ENCODE measurements around the gene OR52M1. TPM values are rescaled to one million over a fixed set of nuclear protein-coding genes. Genes with fewer than 3 reads are reported as not detected.

The OR52M1 gene, protein sequence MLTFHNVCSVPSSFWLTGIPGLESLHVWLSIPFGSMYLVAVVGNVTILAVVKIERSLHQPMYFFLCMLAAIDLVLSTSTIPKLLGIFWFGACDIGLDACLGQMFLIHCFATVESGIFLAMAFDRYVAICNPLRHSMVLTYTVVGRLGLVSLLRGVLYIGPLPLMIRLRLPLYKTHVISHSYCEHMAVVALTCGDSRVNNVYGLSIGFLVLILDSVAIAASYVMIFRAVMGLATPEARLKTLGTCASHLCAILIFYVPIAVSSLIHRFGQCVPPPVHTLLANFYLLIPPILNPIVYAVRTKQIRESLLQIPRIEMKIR
- polyA plus RNA-seq (2013, experiment 1 of 2): not detected
- polyA plus RNA-seq (2013, experiment 2 of 2): not detected

DNA sequence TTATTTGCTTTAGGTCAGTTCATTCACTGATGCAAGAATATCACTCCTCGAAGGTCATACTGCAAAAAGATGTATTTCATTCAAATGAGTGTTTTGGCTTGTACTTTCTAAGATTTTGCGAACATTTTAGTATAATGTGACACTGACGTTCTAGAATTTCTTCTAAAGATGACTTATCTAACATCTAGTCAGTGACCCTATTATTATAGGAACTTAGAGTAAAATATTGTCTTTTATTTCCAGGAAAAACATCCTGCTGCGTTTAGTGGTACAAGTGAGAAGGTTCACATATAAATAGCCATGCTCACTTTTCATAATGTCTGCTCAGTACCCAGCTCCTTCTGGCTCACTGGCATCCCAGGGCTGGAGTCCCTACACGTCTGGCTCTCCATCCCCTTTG lies at the start of gene OR52M1:
Gene OR52M1 (plus strand): TSS at position 301 of the 400 bp plus-strand sequence. CDS start 0 bp downstream, at position 301.
- Histone ChIP-seq H3K9me3 (ENCODE audit: insufficient read depth, low read depth, low read length) (no peaks in the 10 kb centered on the region), H3K9ac (ENCODE audit: low read depth, low read length) (no peak within 1 kb of the TSS), H3K4me1 (ENCODE audit: insufficient read depth, low read length) (no peaks in the 10 kb centered on the region), H3K36me3 (ENCODE audit: insufficient read depth, low read length) (no peaks in the 10 kb centered on the region), H3K27ac (ENCODE audit: low read depth, low read length) (no peak within 1 kb of the TSS), H3K4me3 (ENCODE audit: low read length) (no peak within 1 kb of the TSS), H3K27me3 (ENCODE audit: insufficient read depth, low read length) (no peaks in the 10 kb centered on the region)
- WGBS: 92% methylated on average over 4 of the region's 5 CpGs

DNA sequence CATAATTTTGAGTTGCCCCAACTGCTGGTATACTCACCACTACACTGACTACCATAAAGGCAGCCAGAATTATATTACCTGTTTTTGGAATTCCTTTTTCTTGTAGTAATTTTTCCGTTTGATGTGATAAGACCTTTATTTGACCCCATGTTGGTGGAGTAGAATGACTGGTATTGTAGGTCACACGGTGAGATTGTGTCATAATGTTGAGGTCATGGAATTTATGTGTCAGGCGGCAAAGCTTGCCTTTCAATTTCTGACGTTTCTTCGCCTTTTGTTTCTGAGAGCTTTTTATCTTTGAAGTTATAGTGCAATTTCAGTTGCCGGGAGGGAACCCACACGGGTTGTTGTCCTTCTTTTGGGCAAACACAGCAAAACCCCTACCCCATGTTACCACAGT lies 49.5 kb upstream of the OR52M1 start:
- no peaks in the 10 kb centered on the region for H3K9me3 ChIP-seq (ENCODE audit: insufficient read depth, low read depth, low read length)
- H3K9ac ChIP-seq (ENCODE audit: low read depth, low read length): no peak overlapping the region
- no peaks in the 10 kb centered on the region for H3K36me3 ChIP-seq (ENCODE audit: insufficient read depth, low read length)
- H3K27me3 ChIP-seq (ENCODE audit: insufficient read depth, low read length): no peaks in the 10 kb centered on the region
- 90% methylated on average over 7 of the region's 7 CpGs for WGBS
- H3K27ac ChIP-seq (ENCODE audit: low read depth, low read length): no peak overlapping the region
- H3K4me1 ChIP-seq (ENCODE audit: insufficient read depth, low read length): no peaks in the 10 kb centered on the region
- H3K4me3 ChIP-seq (ENCODE audit: low read length): no peak overlapping the region

DNA sequence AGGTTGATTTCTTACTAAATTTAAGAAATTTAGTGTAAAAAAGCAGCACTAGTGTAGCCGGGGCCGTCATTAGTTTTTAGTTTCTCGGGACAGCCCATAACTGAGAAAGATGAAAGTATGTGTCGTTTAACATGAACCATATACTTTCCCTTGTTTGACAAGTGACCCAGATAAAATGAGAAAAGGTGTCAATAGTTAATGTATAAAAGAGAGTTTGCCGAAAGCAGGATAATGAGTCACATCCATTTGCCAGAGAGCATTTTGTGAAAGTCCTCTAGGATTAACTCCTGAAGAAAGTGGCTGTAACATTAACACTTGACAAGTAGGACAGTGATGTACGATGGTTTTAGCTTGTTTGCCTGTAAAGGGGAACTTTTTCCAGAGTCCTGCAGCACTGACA lies 49.0 kb upstream of the OR52M1 start:
- H3K27me3 ChIP-seq (ENCODE audit: insufficient read depth, low read length): no peaks in the 10 kb centered on the region
- no peaks in the 10 kb centered on the region for H3K4me1 ChIP-seq (ENCODE audit: insufficient read depth, low read length)
- no peak overlapping the region for H3K4me3 ChIP-seq (ENCODE audit: low read length)
- H3K9me3 ChIP-seq (ENCODE audit: insufficient read depth, low read depth, low read length): no peaks in the 10 kb centered on the region
- no peak overlapping the region for H3K27ac ChIP-seq (ENCODE audit: low read depth, low read length)
- no peaks in the 10 kb centered on the region for H3K36me3 ChIP-seq (ENCODE audit: insufficient read depth, low read length)
- 87% methylated on average over 6 of the region's 6 CpGs for WGBS
- no peak overlapping the region for H3K9ac ChIP-seq (ENCODE audit: low read depth, low read length)

DNA sequence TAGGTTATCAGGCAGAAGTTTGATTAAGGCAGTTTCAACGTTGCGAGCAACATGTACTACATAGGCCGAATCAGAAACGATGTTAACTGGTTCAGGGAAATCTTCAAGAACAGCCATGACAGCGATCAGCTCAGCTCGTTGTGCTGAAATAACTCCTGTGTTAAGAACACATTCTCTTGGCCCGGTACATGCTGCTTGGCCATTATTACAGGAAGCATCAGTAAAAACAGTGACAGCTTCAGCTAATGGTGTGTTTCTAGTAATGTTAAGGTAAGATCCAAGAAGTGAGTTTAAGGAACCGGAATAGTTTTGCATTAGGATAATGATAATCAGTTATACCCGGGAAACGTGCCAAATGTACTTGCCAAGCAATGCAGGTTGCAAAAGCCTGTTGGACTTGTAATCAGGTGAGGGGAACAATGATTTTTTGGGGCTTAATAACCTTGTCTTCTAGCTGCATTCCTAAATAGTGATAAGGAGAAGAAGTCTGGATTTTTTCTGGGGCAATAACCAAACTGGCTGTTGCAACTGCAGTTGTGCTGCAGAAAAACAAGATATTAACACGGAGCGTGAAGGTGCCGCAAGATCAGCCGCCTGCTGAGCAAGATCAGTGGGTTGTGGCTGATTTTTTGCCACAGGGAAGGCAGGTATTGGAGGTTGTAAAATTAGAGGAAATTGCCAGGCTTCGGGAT lies 48.3 kb upstream of the OR52M1 start:
- no peak overlapping the region for H3K4me3 ChIP-seq (ENCODE audit: low read length)
- WGBS: 92% methylated on average over 15 of the region's 15 CpGs
- H3K4me1 ChIP-seq (ENCODE audit: insufficient read depth, low read length): no peaks in the 10 kb centered on the region
- no peak overlapping the region for H3K27ac ChIP-seq (ENCODE audit: low read depth, low read length)
- no peaks in the 10 kb centered on the region for H3K9me3 ChIP-seq (ENCODE audit: insufficient read depth, low read depth, low read length)
- no peak overlapping the region for H3K9ac ChIP-seq (ENCODE audit: low read depth, low read length)
- no peaks in the 10 kb centered on the region for H3K27me3 ChIP-seq (ENCODE audit: insufficient read depth, low read length)
- no peaks in the 10 kb centered on the region for H3K36me3 ChIP-seq (ENCODE audit: insufficient read depth, low read length)

DNA sequence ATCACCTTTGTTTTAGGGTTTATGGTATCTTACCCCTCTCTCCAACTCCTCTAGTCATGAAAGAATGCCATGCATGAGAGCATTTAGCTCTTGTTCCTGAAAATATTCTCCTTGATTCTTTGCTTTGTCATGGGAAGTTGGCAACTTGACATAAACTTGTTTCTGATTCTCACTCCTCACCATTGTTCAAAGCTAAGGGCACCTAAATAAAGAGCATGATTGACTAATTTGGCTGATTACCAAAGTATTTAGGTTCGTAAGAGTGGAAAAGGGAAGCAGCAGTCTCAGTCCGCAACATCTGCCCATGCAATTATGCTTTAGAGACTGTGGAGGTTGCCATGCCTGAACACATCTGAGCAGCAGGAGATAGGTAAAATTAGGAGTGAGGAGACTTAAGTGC lies 36.1 kb upstream of the OR52M1 start:
- H3K4me3 ChIP-seq (ENCODE audit: low read length): no peak overlapping the region
- H3K9ac ChIP-seq (ENCODE audit: low read depth, low read length): no peak overlapping the region
- no peaks in the 10 kb centered on the region for H3K27me3 ChIP-seq (ENCODE audit: insufficient read depth, low read length)
- 96% methylated on average over 2 of the region's 2 CpGs for WGBS
- no peak overlapping the region for H3K27ac ChIP-seq (ENCODE audit: low read depth, low read length)
- no peaks in the 10 kb centered on the region for H3K4me1 ChIP-seq (ENCODE audit: insufficient read depth, low read length)
- H3K36me3 ChIP-seq (ENCODE audit: insufficient read depth, low read length): no peaks in the 10 kb centered on the region
- H3K9me3 ChIP-seq (ENCODE audit: insufficient read depth, low read depth, low read length): no peaks in the 10 kb centered on the region

DNA sequence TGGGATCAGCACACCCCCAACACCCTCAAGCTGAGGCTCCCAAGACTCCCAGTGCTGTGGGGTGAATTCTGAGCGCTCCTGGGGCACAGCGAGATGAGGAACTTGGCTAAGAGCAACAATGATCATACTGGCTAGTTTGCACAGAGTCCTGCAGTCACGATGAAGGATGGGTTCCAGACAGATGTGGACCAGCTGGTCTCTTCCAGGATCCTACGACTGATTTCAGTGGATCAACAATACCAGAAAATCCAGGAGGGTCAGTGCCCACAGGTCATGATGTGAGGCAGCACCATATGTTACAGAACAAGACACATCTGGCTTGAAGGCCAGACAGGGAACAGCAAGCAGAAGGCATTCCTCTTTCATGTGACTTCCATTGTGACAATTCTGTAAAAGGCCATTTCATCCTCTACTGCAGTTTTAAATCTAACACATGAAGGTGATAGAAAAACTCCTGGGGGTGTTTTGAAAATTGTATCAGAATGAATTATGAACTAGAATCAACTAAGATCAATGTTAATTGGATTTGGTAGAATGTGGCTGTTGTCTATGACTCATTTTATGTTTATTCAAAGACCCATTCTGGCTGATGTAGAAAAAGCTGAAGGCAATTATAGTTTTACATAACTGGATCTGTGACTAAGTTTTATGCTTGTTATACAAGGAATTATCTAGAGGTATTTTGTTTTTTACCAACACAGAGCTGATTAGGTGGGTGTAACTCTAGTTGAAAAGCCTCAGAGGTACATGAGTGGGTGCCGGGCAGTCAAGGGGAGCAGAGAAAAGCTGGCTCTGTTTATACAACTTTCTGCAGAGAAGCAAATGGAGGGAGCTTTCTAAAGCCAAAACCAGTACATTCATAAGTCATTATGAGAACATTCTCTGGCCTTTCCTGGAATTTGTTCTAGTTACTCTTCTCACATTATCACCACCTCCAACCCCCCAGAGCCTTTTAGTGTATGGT lies 33.4 kb upstream of the OR52M1 start:
- WGBS: 94% methylated on average over 5 of the region's 5 CpGs
- no peak overlapping the region for H3K4me3 ChIP-seq (ENCODE audit: low read length)

DNA sequence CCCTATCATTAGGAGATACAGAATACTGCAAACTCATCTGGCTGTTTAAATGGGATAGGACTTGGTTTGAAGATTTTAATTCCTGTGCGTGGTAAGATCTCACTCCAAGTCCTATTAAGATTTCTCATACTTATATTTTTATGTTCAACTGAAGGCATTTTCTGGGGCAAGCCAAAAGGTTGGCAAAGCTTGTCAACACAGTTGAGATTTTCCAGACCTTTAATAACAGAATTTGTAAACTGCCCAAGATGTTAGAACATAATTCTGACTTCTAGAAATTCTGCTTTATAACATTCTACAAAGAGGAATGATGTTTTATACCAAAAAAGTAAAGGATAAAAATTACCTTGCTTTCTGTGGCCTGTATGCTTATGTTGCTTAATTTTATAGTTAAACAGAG lies 30.8 kb upstream of the OR52M1 start:
- no CpG with 5 or more reads among the region's 1 CpG for WGBS
- no peak overlapping the region for H3K9ac ChIP-seq (ENCODE audit: low read depth, low read length)
- H3K36me3 ChIP-seq (ENCODE audit: insufficient read depth, low read length): no peaks in the 10 kb centered on the region
- H3K4me3 ChIP-seq (ENCODE audit: low read length): no peak overlapping the region
- H3K9me3 ChIP-seq (ENCODE audit: insufficient read depth, low read depth, low read length): no peaks in the 10 kb centered on the region
- no peaks in the 10 kb centered on the region for H3K27me3 ChIP-seq (ENCODE audit: insufficient read depth, low read length)
- no peaks in the 10 kb centered on the region for H3K4me1 ChIP-seq (ENCODE audit: insufficient read depth, low read length)
- no peak overlapping the region for H3K27ac ChIP-seq (ENCODE audit: low read depth, low read length)

More for the DNA sequence above, 33.4 kb upstream of the OR52M1 start:
- no peaks in the 10 kb centered on the region for H3K27me3 ChIP-seq (ENCODE audit: insufficient read depth, low read length)
- no peaks in the 10 kb centered on the region for H3K4me1 ChIP-seq (ENCODE audit: insufficient read depth, low read length)
- no peak overlapping the region for H3K9ac ChIP-seq (ENCODE audit: low read depth, low read length)
- no peaks in the 10 kb centered on the region for H3K36me3 ChIP-seq (ENCODE audit: insufficient read depth, low read length)
- no peak overlapping the region for H3K27ac ChIP-seq (ENCODE audit: low read depth, low read length)
- no peaks in the 10 kb centered on the region for H3K9me3 ChIP-seq (ENCODE audit: insufficient read depth, low read depth, low read length)

DNA sequence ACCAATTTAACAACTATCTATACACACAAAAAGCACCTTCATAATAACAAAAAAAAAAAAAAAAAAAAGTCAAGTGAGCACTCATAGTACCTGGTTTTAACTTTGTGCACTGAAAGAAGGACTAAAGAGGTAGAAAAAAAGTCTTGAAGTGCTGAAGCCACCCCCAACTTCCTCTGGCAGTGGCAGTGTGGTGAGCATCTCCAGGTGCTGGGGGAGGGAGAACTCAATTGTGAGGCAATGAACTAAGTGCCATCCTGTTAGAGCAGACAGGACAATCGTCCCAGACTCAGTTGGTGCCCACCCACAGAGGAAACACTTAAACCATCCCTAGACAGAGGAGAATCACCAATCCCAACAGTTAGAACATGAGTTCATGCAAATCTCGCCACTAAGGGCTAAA lies 22.7 kb upstream of the OR52M1 start:
- Histone ChIP-seq H3K4me3 (ENCODE audit: low read length) (no peak overlapping the region), H3K36me3 (ENCODE audit: insufficient read depth, low read length) (no peaks in the 10 kb centered on the region), H3K4me1 (ENCODE audit: insufficient read depth, low read length) (no peaks in the 10 kb centered on the region), H3K9me3 (ENCODE audit: insufficient read depth, low read depth, low read length) (no peaks in the 10 kb centered on the region), H3K27ac (ENCODE audit: low read depth, low read length) (no peak overlapping the region), H3K9ac (ENCODE audit: low read depth, low read length) (no peak overlapping the region), H3K27me3 (ENCODE audit: insufficient read depth, low read length) (no peaks in the 10 kb centered on the region)
- 70% methylated on average over 2 of the region's 2 CpGs for WGBS

DNA sequence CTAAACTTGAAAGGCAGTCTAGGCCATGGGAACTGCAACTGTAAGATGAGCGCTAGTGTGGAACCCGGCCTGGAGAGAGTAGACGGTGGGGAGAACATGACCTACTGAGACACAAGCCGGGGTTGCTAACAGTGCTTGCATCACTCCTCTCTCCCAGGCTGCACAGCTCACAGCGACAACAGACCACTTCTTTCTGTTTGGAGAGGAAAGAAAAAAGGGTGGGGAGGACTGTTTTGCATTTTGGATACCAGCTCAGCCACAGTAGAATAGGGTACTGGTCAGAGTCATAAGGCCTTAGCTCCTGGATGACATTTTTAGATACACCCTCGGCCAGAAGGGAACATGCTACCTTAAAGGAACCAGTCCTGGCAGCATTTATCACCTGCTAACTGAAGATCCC lies 22.2 kb upstream of the OR52M1 start:
- no peaks in the 10 kb centered on the region for H3K36me3 ChIP-seq (ENCODE audit: insufficient read depth, low read length)
- H3K9ac ChIP-seq (ENCODE audit: low read depth, low read length): no peak overlapping the region
- no peak overlapping the region for H3K27ac ChIP-seq (ENCODE audit: low read depth, low read length)
- no peak overlapping the region for H3K4me3 ChIP-seq (ENCODE audit: low read length)
- no peaks in the 10 kb centered on the region for H3K4me1 ChIP-seq (ENCODE audit: insufficient read depth, low read length)
- 93% methylated on average over 6 of the region's 6 CpGs for WGBS
- no peaks in the 10 kb centered on the region for H3K27me3 ChIP-seq (ENCODE audit: insufficient read depth, low read length)
- no peaks in the 10 kb centered on the region for H3K9me3 ChIP-seq (ENCODE audit: insufficient read depth, low read depth, low read length)

DNA sequence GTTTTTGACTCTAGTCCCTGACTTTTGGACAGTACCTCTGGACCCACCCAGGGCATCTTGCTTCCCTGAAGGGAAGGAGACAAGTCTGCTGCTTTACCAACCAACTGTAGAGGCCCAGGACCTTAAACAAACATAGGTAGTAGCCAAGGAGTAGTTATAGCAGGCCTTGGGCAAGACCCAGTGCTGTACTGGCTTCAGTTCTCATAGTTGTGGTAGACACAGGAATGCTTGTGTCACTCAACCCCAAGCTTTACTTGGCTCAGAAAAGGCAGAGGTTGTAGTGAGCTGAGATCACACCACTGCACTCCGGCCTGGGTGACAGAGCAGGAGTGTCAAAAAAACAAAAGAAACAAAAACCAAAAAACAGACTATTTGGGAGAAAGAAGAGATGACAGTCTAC lies 21.3 kb upstream of the OR52M1 start:
- Histone ChIP-seq H3K36me3 (ENCODE audit: insufficient read depth, low read length) (no peaks in the 10 kb centered on the region), H3K27me3 (ENCODE audit: insufficient read depth, low read length) (no peaks in the 10 kb centered on the region), H3K4me3 (ENCODE audit: low read length) (no peak overlapping the region), H3K27ac (ENCODE audit: low read depth, low read length) (no peak overlapping the region), H3K4me1 (ENCODE audit: insufficient read depth, low read length) (no peaks in the 10 kb centered on the region), H3K9me3 (ENCODE audit: insufficient read depth, low read depth, low read length) (no peaks in the 10 kb centered on the region), H3K9ac (ENCODE audit: low read depth, low read length) (no peak overlapping the region)
- WGBS: 100% methylated on average over 1 of the region's 1 CpG

DNA sequence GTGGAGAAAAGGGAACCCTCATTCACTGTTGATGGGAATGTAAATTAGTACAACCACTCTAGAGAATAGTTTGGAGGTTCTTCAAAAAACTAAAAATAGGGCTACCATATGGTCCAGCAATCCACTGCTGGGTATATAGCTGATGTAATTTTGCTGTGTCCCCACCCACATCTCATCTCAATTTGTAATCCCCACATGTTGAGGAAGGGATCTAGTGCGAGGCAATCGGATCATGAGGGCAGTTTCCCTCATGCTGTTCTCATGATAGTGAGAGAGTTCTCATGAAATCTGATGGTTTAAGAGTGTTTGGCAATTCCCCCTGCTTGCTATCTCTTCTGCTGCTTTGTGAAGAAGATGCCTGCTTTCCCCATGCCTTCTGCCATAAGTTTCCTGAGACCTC lies 17.1 kb upstream of the OR52M1 start:
- H3K4me3 ChIP-seq (ENCODE audit: low read length): no peak overlapping the region
- 76% methylated on average over 2 of the region's 2 CpGs for WGBS
- H3K9me3 ChIP-seq (ENCODE audit: insufficient read depth, low read depth, low read length): no peaks in the 10 kb centered on the region; the same call in 1 of the 2 replicates
- H3K4me1 ChIP-seq (ENCODE audit: insufficient read depth, low read length): no peaks in the 10 kb centered on the region
- H3K9ac ChIP-seq (ENCODE audit: low read depth, low read length): no peak overlapping the region
- no peak overlapping the region for H3K27ac ChIP-seq (ENCODE audit: low read depth, low read length)
- H3K27me3 ChIP-seq (ENCODE audit: insufficient read depth, low read length): no peaks in the 10 kb centered on the region
- no peaks in the 10 kb centered on the region for H3K36me3 ChIP-seq (ENCODE audit: insufficient read depth, low read length)

All from HUES64 (cell line).